GM12878 (cell line): ENCODE measurements around the gene SERPINA4. TPM values are rescaled to one million over a fixed set of nuclear protein-coding genes. Genes with fewer than 3 reads are reported as not detected.

ENCODE experiments used
- ATAC-seq: fragments of 200-7000 bp; cut with Tn5 transposase; 3 replicates; pipeline ENCODE4 v1.9.1; 2020; ENCODE audit warnings: mild to moderate bottlenecking, moderate library complexity
- BruUV-seq: library from RNA; stranded (reverse); fragments of 400-500 nt; replicated peaks from 2 replicates; lab custom pipeline; 2021; lab: Mats Ljungman, UMichigan
- CTCF ChIA-PET: fragments of 300-600 bp; sonication (Branson Sonifier 250); formaldehyde crosslinking; extraction: SDS; loops from one replicate; lab custom pipeline; 2021; ENCODE audit warnings: inconsistent platforms; lab: Yijun Ruan, JAX
- POLR2A ChIA-PET: fragments of 350-600 bp; formaldehyde crosslinking; extraction: SDS; loops from one replicate; lab custom pipeline; 2021; ENCODE audit warnings: inconsistent platforms; lab: Charles Lee
- RAD21 ChIA-PET: fragments of 300-600 bp; sonication (Branson Sonifier 250); formaldehyde crosslinking; loops from one replicate; lab custom pipeline; 2023; ENCODE audit warnings: antibody characterized with exemption; ENCODE audit not compliant: unreplicated experiment; lab: Charles Lee
- SMC1A ChIA-PET: fragments of 300-600 bp; sonication (Branson Sonifier 250); formaldehyde crosslinking; loops from one replicate; lab custom pipeline; 2023; ENCODE audit not compliant: unreplicated experiment, uncharacterized antibody; lab: Charles Lee
- DNase-seq: peaks from one replicate; pipeline ENCODE4 v3.0.0-alpha.2; 2011; ENCODE audit warnings: low read depth, low spot score
- FAIRE-seq: peaks from 3 replicates; lab custom pipeline; 2011; peaks lifted over from hg19 to GRCh38; lab: Jason Lieb, UNC
- H2AFZ ChIP-seq: 2 replicates; pipeline ENCODE4 v1.6.0; 2011; ENCODE audit warnings: low read depth, low read length, control low read depth; ENCODE audit not compliant: control insufficient read depth
- H3K27ac ChIP-seq: 2 replicates; pipeline ENCODE4 v1.5.1; 2011; ENCODE audit warnings: control low read depth; ENCODE audit not compliant: control insufficient read depth, insufficient read depth
- H3K27me3 ChIP-seq, 2 experiments: replicated peaks in 1 of 2; 2 replicates each; pipeline versions ENCODE4 v1.6.0 to v1.6.1; 2011; ENCODE audit warnings: low read length in 1 of 2; ENCODE audit not compliant: control insufficient read depth in 2 of 2, insufficient read depth in 2 of 2
- H3K36me3 ChIP-seq, 2 experiments: 2 replicates each; pipeline ENCODE4 v1.5.1; 2011; ENCODE audit warnings: low read length in 1 of 2; ENCODE audit not compliant: control insufficient read depth in 2 of 2, insufficient read depth in 2 of 2
- H3K4me1 ChIP-seq: 2 replicates; pipeline ENCODE4 v1.6.1; 2011; ENCODE audit warnings: mild to moderate bottlenecking, low read length, moderate library complexity, mixed read lengths; ENCODE audit not compliant: control insufficient read depth, insufficient read depth
- H3K4me2 ChIP-seq: 2 replicates; pipeline ENCODE4 v1.6.0; 2011; ENCODE audit warnings: control low read depth; ENCODE audit not compliant: control insufficient read depth, insufficient read depth
- H3K4me3 ChIP-seq: fragments of 200-600 bp; sonication (generic); 2 replicates; pipeline ENCODE4 v1.5.1; 2016
- H3K79me2 ChIP-seq: 2 replicates; pipeline ENCODE4 v1.6.0; 2011; ENCODE audit warnings: low read length; ENCODE audit not compliant: control insufficient read depth, insufficient read depth
- H3K9ac ChIP-seq: 2 replicates; pipeline ENCODE4 v1.8.0; 2011; ENCODE audit warnings: low read length, control low read depth, mixed read lengths; ENCODE audit not compliant: control insufficient read depth, insufficient read depth
- H3K9me3 ChIP-seq: replicated peaks from 3 replicates; pipeline ENCODE4 v1.5.1; 2011; ENCODE audit warnings: mild to moderate bottlenecking, low read length; ENCODE audit not compliant: control insufficient read depth, insufficient read depth
- H4K20me1 ChIP-seq: 2 replicates; pipeline ENCODE4 v1.6.0; 2011; ENCODE audit not compliant: control insufficient read depth, insufficient read depth
- BRCA1 ChIP-seq: IDR thresholded peaks from 2 replicates; pipeline ENCODE4 v1.6.1; 2011; ENCODE audit warnings: low read depth, low read length, improper control_type of control experiment
- CEBPZ ChIP-seq: fragments of 150-350 bp; IDR thresholded peaks from 2 replicates; pipeline ENCODE4 v1.6.1; 2016; ENCODE audit warnings: low read depth, low read length
- CREM ChIP-seq: IDR thresholded peaks from 2 replicates; pipeline ENCODE4 v1.6.1; 2014; ENCODE audit warnings: antibody characterized with exemption, low read depth
- EZH2 ChIP-seq: IDR thresholded peaks from 2 replicates; pipeline ENCODE4 v1.6.1; 2012; ENCODE audit warnings: low read depth, mild to moderate bottlenecking, control low read depth, inconsistent platforms, low read length, borderline replicate concordance; ENCODE audit not compliant: control insufficient read depth
- GATAD2B ChIP-seq: fragments of 450-650 bp; conservative IDR thresholded peaks from 2 replicates; pipeline ENCODE4 v1.6.1; 2017; ENCODE audit warnings: low read depth, mild to moderate bottlenecking, moderate library complexity
- IKZF2 ChIP-seq, 2 experiments: fragments of 450-650 bp; IDR thresholded peaks; 2 replicates each; pipeline ENCODE4 v1.6.1; 2017; ENCODE audit warnings: mild to moderate bottlenecking in 2 of 2, moderate library complexity in 2 of 2
- KLF5 ChIP-seq: fragments of 450-650 bp; IDR thresholded peaks from 2 replicates; pipeline ENCODE4 v1.6.1; 2014; ENCODE audit warnings: mild to moderate bottlenecking; ENCODE audit not compliant: partially characterized antibody
- MEF2A ChIP-seq: IDR thresholded peaks from 2 replicates; pipeline ENCODE4 v1.6.1; 2011; ENCODE audit warnings: low read depth, mild to moderate bottlenecking, low read length, moderate library complexity; ENCODE audit not compliant: insufficient read depth
- TBL1XR1 ChIP-seq: IDR thresholded peaks from 2 replicates; pipeline ENCODE4 v1.6.1; 2012; ENCODE audit warnings: low read depth, low read length, improper control_type of control experiment
- WGBS: methylation state at CpG from one replicate; pipeline ENCODE4 v1.1.6; 2016; ENCODE audit warnings: low lambda C conversion rate; ENCODE audit not compliant: insufficient replicate concordance, insufficient coverage; ENCODE audit errors: missing lambda C conversion rate; 5-methylcytosine and 5-hydroxymethylcytosine counted together
- in situ Hi-C: fragments of 300-500 bp; cut with MboI; formaldehyde crosslinking; loops from 9 replicates; pipeline ENCODE4 v1.14.3; 2018; ENCODE audit warnings: mixed read lengths
- intact Hi-C: fragments of 100-400 bp; cut with micrococcal nuclease; formaldehyde crosslinking; loops from one replicate; pipeline ENCODE4 v1.14.2; 2022; ENCODE audit not compliant: unreplicated experiment
- polyA plus RNA-seq, 11 experiments: library from polyadenylated mRNA; depleted of rRNA in 4 of 11; unstranded in 6 of 11; stranded (reverse) in 5 of 11; fragments of >200 nt; fragmentation: Nextera tagmentation in 4 of 11; fragmentation: Illumina TruSeq in 1 of 11; extraction: Ambion mirVana in 4 of 11; extraction: Trizol in 1 of 11; gene quantifications; 1 replicate in 1 of 11; 2 replicates in 10 of 11; pipeline versions ENCODE4 v1.2.1 to v1.2.3, GENCODE V29; 2011 to 2016; ENCODE audit warnings: inconsistent platforms in 2 of 11, missing spikeins in 2 of 11, low read depth in 1 of 11
- total RNA-seq, 4 experiments: library from RNA; depleted of rRNA in 3 of 4; stranded (reverse); fragments of >200 nt in 3 of 4; fragmentation: Illumina TruSeq in 1 of 4; extraction: Trizol in 1 of 4; gene quantifications; 2 replicates each; pipeline versions ENCODE4 v1.2.1 to v1.2.3, GENCODE V29; 2013 to 2021
- TF ChIP-seq, protein P1 (sequence below): fragments of 450-650 bp; IDR thresholded peaks from 2 replicates; pipeline ENCODE4 v1.6.1; 2016; ENCODE audit warnings: mild to moderate bottlenecking
- TF ChIP-seq, protein P2 (sequence below): IDR thresholded peaks from 2 replicates; pipeline ENCODE4 v1.6.1; 2012; ENCODE audit warnings: low read depth, low read length, improper control_type of control experiment
- TF ChIP-seq, protein P3 (sequence below): fragments of 450-650 bp; IDR thresholded peaks from 2 replicates; pipeline ENCODE4 v1.6.1; 2017; ENCODE audit warnings: borderline replicate concordance

The SERPINA4 gene
- total and polyA plus RNA-seq, 10 of the 15 experiments (the other 5 are each of a cell fraction or from before 2014, with no cell fraction given) = 0.13 TPM; not detected in 9

GRCh38 chr14:94550041-94550440 lies 11.2 kb upstream of the SERPINA4 start:
- SMC1A ChIA-PET = no interaction called here
- no peak for DNase-seq
- ATAC-seq = no peak
- POLR2A ChIA-PET = no interaction called here
- H3K4me2 ChIP-seq = no peak overlapping the region
- H3K4me3 ChIP-seq = no peak overlapping the region
- intact Hi-C loops = no loop called here
- H4K20me1 ChIP-seq = no peaks in the 10 kb centered on the region
- H3K9ac ChIP-seq = no peak overlapping the region
- RAD21 ChIA-PET = interaction anchor here (2.7 kb wide), 1 partner anchor 64 kb away, joined by 12 read pairs; no protein-coding TSS in a partner anchor
- in situ Hi-C loops = no loop called here
- TF ChIP-seq TBL1XR1 = no peak
- TF ChIP-seq, protein P1, sequence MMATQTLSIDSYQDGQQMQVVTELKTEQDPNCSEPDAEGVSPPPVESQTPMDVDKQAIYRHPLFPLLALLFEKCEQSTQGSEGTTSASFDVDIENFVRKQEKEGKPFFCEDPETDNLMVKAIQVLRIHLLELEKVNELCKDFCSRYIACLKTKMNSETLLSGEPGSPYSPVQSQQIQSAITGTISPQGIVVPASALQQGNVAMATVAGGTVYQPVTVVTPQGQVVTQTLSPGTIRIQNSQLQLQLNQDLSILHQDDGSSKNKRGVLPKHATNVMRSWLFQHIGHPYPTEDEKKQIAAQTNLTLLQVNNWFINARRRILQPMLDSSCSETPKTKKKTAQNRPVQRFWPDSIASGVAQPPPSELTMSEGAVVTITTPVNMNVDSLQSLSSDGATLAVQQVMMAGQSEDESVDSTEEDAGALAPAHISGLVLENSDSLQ = no peak
- TF ChIP-seq, protein P2, sequence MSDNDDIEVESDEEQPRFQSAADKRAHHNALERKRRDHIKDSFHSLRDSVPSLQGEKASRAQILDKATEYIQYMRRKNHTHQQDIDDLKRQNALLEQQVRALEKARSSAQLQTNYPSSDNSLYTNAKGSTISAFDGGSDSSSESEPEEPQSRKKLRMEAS = no peak
- no peak for TF ChIP-seq EZH2
- no peaks in the 10 kb centered on the region; the same call in 2 of the 3 replicates for H3K9me3 ChIP-seq
- WGBS = 42% methylated on average over 8 of the region's 8 CpGs
- no peaks in the 10 kb centered on the region for H3K79me2 ChIP-seq
- no peaks in the 10 kb centered on the region for H3K36me3 ChIP-seq
- CTCF ChIA-PET = interaction anchor here (0.9 to 3.2 kb wide), 5 partner anchors 10 to 116 kb away, joined by 3 to 22 read pairs (median 3); no protein-coding TSS in a partner anchor
- H3K27ac ChIP-seq = no peak overlapping the region
- no peak overlapping the region for H2AFZ ChIP-seq
- BruUV-seq = no TSS peak
- H3K4me1 ChIP-seq = no peaks in the 10 kb centered on the region
- FAIRE-seq = no peak
- peaks cover 0 to 8% of the 10 kb centered on the region in 2 experiments; a peak in 1 of 4 replicates for H3K27me3 ChIP-seq

DNA sequence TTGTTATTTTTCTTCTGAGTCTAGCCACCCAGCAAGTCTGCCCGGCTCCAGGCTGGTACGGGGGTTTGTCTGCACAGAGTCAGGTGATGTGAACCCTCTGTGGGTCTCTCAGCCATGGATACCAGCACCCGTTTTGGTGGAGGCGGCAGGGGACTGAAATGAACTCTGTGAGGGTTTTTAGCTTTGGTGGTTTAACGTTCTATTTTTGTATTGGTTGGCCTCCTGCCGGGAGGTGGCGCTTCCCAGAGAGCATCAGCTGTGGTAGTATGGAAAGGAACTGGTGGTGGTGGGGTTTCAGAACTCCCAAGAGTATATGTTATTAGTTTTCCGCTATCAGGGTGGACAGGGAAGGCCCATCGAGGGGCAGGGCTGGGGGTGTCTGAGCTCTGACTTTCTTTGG lies 5.3 kb upstream of the SERPINA4 start:
- Histone ChIP-seq H3K36me3 (no peaks in the 10 kb centered on the region), H3K27me3 (no peaks in the 10 kb centered on the region), H4K20me1 (no peaks in the 10 kb centered on the region), H3K4me2 (no peak overlapping the region), H3K4me1 (no peaks in the 10 kb centered on the region), H3K4me3 (no peak overlapping the region), H3K9me3 (no peaks in the 10 kb centered on the region; the same call in 2 of the 3 replicates), H3K79me2 (no peaks in the 10 kb centered on the region), H3K9ac (no peak overlapping the region), H2AFZ (no peak overlapping the region), H3K27ac (no peak overlapping the region)
- ATAC-seq (no peak), DNase-seq (no peak), FAIRE-seq (no peak)
- 65% methylated on average over 8 of the region's 9 CpGs for WGBS
- in situ Hi-C loops (no loop called here), intact Hi-C loops (no loop called here)
- BruUV-seq = no TSS peak
- ChIA-PET CTCF (no interaction called here), SMC1A (no interaction called here), RAD21 (no interaction called here), POLR2A (no interaction called here)
- TF ChIP-seq BRCA1 = no peak
- TF ChIP-seq CEBPZ = no peak
- TF ChIP-seq IKZF2 (IDR thresholded peaks at IDR 0.05) = no peak
- TF ChIP-seq, protein P3, sequence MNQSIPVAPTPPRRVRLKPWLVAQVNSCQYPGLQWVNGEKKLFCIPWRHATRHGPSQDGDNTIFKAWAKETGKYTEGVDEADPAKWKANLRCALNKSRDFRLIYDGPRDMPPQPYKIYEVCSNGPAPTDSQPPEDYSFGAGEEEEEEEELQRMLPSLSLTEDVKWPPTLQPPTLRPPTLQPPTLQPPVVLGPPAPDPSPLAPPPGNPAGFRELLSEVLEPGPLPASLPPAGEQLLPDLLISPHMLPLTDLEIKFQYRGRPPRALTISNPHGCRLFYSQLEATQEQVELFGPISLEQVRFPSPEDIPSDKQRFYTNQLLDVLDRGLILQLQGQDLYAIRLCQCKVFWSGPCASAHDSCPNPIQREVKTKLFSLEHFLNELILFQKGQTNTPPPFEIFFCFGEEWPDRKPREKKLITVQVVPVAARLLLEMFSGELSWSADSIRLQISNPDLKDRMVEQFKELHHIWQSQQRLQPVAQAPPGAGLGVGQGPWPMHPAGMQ = no peak
- no peak for TF ChIP-seq GATAD2B
- TF ChIP-seq MEF2A = no peak
- TF ChIP-seq CREM = no peak
- no peak for TF ChIP-seq KLF5
